ENCODE data around the gene ZNF37A.
"Not testable (repeated sequence)": the region's sequence is repeated elsewhere in the genome, so short reads cannot be mapped to it uniquely, and the experiment has no call there.

The ZNF37A gene

GRCh38 chr10:38070501-38070900, 23.6 kb upstream of the ZNF37A start:
- H3K4me2 ChIP-seq (ENCODE audit: low read depth, low read length, poor library complexity, severe bottlenecking): no peak overlapping the region
- no peak for TF ChIP-seq EZH2phosphoT487 (conservative IDR thresholded peaks at IDR 0.05; ENCODE audit: low read length)
- no peak for TF ChIP-seq CTCF (IDR thresholded peaks at IDR 0.05; ENCODE audit: insufficient read depth, low read length, poor library complexity, severe bottlenecking)
- H3K9me2 ChIP-seq (replicated peaks; ENCODE audit: insufficient read depth, low read length): no peaks in the 10 kb centered on the region
- no peaks in the 10 kb centered on the region for H3K36me3 ChIP-seq (ENCODE audit: low read length)
- H3K79me2 ChIP-seq (ENCODE audit: insufficient read depth, low read length): no peaks in the 10 kb centered on the region
- no peaks in the 10 kb centered on the region for H3F3A ChIP-seq (ENCODE audit: insufficient read depth)
- H3K27me3 ChIP-seq (ENCODE audit: low read length): no peaks in the 10 kb centered on the region
- H3K4me3 ChIP-seq (ENCODE audit: insufficient read depth, low read length, poor library complexity, severe bottlenecking): no peak overlapping the region
- H3K9me3 ChIP-seq (ENCODE audit: insufficient read depth, low read length): no peaks in the 10 kb centered on the region
- H2AFZ ChIP-seq (ENCODE audit: low read depth, low read length, severe bottlenecking): no peak overlapping the region
- H4K20me1 ChIP-seq (ENCODE audit: low read depth, low read length): no peaks in the 10 kb centered on the region
- H3K27ac ChIP-seq (ENCODE audit: low read depth, low read length): no peak overlapping the region
- no peak overlapping the region for H3K9ac ChIP-seq (ENCODE audit: low read length)

GRCh38 chr10:38072552-38072951, 21.6 kb upstream of the ZNF37A start:
- no peak overlapping the region for H3K4me2 ChIP-seq (ENCODE audit: low read depth, low read length, poor library complexity, severe bottlenecking)
- H3K9me2 ChIP-seq (replicated peaks; ENCODE audit: insufficient read depth, low read length): no peaks in the 10 kb centered on the region
- H4K20me1 ChIP-seq (ENCODE audit: low read depth, low read length): no peaks in the 10 kb centered on the region
- TF ChIP-seq CTCF (IDR thresholded peaks at IDR 0.05; ENCODE audit: insufficient read depth, low read length, poor library complexity, severe bottlenecking) (no peak), EZH2phosphoT487 (conservative IDR thresholded peaks at IDR 0.05; ENCODE audit: low read length) (no peak)
- H3K27me3 ChIP-seq (ENCODE audit: low read length): no peaks in the 10 kb centered on the region
- H3K27ac ChIP-seq (ENCODE audit: low read depth, low read length): no peak overlapping the region
- no peaks in the 10 kb centered on the region for H3K79me2 ChIP-seq (ENCODE audit: insufficient read depth, low read length)
- peak overlapping the region; percentile 30 for H2AFZ ChIP-seq (ENCODE audit: low read depth, low read length, severe bottlenecking)
- H3K9ac ChIP-seq (ENCODE audit: low read length): no peak overlapping the region
- peaks cover 11% of the 10 kb centered on the region; the same call in 1 of the 2 replicates for H3K9me3 ChIP-seq (ENCODE audit: insufficient read depth, low read length)
- no peaks in the 10 kb centered on the region for H3F3A ChIP-seq (ENCODE audit: insufficient read depth)
- no peaks in the 10 kb centered on the region for H3K36me3 ChIP-seq (ENCODE audit: low read length)
- H3K4me3 ChIP-seq (ENCODE audit: insufficient read depth, low read length, poor library complexity, severe bottlenecking): no peak overlapping the region

DNA sequence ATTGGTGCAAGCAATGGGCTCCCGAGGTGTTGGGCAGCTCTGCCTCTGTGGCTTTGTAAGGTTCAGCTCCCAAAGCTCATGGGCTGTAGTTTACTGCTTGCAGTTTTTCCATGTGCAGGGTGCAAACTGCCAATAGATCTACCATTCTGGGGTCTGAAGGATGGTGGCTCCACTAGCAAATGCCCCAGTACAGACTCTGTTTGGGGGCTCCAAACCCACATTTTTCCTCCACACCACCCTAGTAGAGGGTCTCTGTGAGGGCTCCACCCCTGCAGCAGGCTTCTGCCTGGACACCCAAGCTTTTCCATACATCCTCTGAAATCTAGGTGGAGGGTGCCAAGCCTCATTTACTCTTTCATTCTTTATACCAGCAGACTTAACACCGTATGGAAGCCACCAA, 17.4 kb upstream of the ZNF37A start:
- Histone ChIP-seq H3K9ac (ENCODE audit: low read length) (no peak overlapping the region), H3K4me2 (ENCODE audit: low read depth, low read length, poor library complexity, severe bottlenecking) (no peak overlapping the region), H3K9me2 (replicated peaks; ENCODE audit: insufficient read depth, low read length) (no peaks in the 10 kb centered on the region), H3K27ac (ENCODE audit: low read depth, low read length) (no peak overlapping the region), H4K20me1 (ENCODE audit: low read depth, low read length) (no peaks in the 10 kb centered on the region), H3K4me3 (ENCODE audit: insufficient read depth, low read length, poor library complexity, severe bottlenecking) (no peak overlapping the region), H2AFZ (ENCODE audit: low read depth, low read length, severe bottlenecking) (no peak overlapping the region), H3K79me2 (ENCODE audit: insufficient read depth, low read length) (no peaks in the 10 kb centered on the region), H3F3A (ENCODE audit: insufficient read depth) (no peaks in the 10 kb centered on the region), H3K36me3 (ENCODE audit: low read length) (no peaks in the 10 kb centered on the region), H3K27me3 (ENCODE audit: low read length) (no peaks in the 10 kb centered on the region), H3K9me3 (ENCODE audit: insufficient read depth, low read length) (peaks cover 16% of the 10 kb centered on the region; the same call in 1 of the 2 replicates)
- TF ChIP-seq CTCF (IDR thresholded peaks at IDR 0.05; ENCODE audit: insufficient read depth, low read length, poor library complexity, severe bottlenecking) (no peak), EZH2phosphoT487 (conservative IDR thresholded peaks at IDR 0.05; ENCODE audit: low read length) (no peak)

DNA sequence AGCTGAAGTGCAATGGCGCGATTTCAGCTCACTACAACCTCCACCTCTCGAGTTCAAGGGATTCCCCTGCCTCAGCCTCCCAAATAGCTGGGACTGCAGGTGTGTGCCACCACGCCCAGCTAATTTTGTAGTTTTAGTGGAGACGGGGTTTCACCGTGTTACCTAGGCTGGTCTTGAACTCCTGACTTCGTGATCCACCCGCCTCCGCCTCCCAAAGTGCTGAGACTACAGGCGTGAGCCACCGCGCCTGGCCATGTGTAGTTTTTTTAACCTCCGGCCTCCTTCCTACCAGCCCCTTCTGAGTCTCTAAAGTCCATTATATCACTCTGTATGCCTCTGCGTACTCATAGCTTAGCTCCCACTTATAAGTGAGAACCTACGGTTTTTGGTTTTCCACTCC, 819 bp upstream of the ZNF37A start:
- not testable (repeated sequence) for H3K9ac ChIP-seq (ENCODE audit: low read length)

More for the DNA sequence above, 819 bp upstream of the ZNF37A start:
- H3K9me2 ChIP-seq (replicated peaks; ENCODE audit: insufficient read depth, low read length); H3K79me2 ChIP-seq (ENCODE audit: insufficient read depth, low read length); H3F3A ChIP-seq (ENCODE audit: insufficient read depth); H3K9me3 ChIP-seq (ENCODE audit: insufficient read depth, low read length); H4K20me1 ChIP-seq (ENCODE audit: low read depth, low read length); H3K27ac ChIP-seq (ENCODE audit: low read depth, low read length); H3K27me3 ChIP-seq (ENCODE audit: low read length): not testable (repeated sequence)
- peaks cover 17% of the 10 kb centered on the region for H3K36me3 ChIP-seq (ENCODE audit: low read length)
- H3K4me2 ChIP-seq (ENCODE audit: low read depth, low read length, poor library complexity, severe bottlenecking): peak overlapping the region; percentile 87
- peak overlapping the region; percentile 95 for H2AFZ ChIP-seq (ENCODE audit: low read depth, low read length, severe bottlenecking)
- H3K4me3 ChIP-seq (ENCODE audit: insufficient read depth, low read length, poor library complexity, severe bottlenecking): peak overlapping the region; percentile 79
